ENCODE data around the gene UTP14A. TPM values are rescaled to one million over a fixed set of nuclear protein-coding genes. Genes with fewer than 3 reads are reported as not detected.

Gene UTP14A
- total RNA-seq: 9.9 and 22.5 TPM in 2 replicates

GRCh38 chrX:129905787-129906580 is at the start of gene UTP14A:
Gene UTP14A, plus strand, starts transcription at chrX:129906164. Its CDS starts 47 bp downstream, at chrX:129906211.

Other genes starting within 250 kb of the UTP14A start
- gene XPNPEP2, start 167.2 kb upstream of the UTP14A start, total RNA-seq: 5.7 and 13.9 TPM in 2 replicates
- gene SASH3, start 126.2 kb upstream of the UTP14A start, total RNA-seq: not detected in 2 replicates
- gene ZDHHC9, start 62.3 kb upstream of the UTP14A start, total RNA-seq: 28.2 and 41.0 TPM in 2 replicates
- 3.9 and 8.0 TPM in 2 replicates for gene BCORL1, start 76.5 kb downstream of the UTP14A start, total RNA-seq
- gene ELF4, start 204.3 kb downstream of the UTP14A start, total RNA-seq: 16.7 and 19.9 TPM in 2 replicates